HCT116 (cell line): Measurements from ENCODE around the gene DGKE. TPM values are rescaled to one million over a fixed set of nuclear protein-coding genes. Genes with fewer than 3 reads are reported as not detected.

Experiments
- ATAC-seq: fragments of 200-7000 bp; cut with Tn5 transposase; 2 replicates; pipeline ENCODE4 v1.9.1; 2020; ENCODE audit warnings: mild to moderate bottlenecking, moderate library complexity
- BruUV-seq: library from RNA; stranded (reverse); fragments of 400-500 nt; replicated peaks from 2 replicates; lab custom pipeline; 2021; lab: Mats Ljungman, UMichigan
- CTCF ChIA-PET: fragments of 300-600 bp; sonication (Branson Sonifier 250); formaldehyde crosslinking; loops from one replicate; lab custom pipeline; 2021; ENCODE audit warnings: antibody characterized with exemption; lab: Charles Lee
- POLR2A ChIA-PET: fragments of 300-600, 350-600 bp; sonication (Branson Sonifier 250); formaldehyde crosslinking; loops from one replicate; lab custom pipeline; 2021; ENCODE audit warnings: antibody characterized with exemption; lab: Charles Lee
- RAD21 ChIA-PET, 2 experiments: fragments of 300-600 bp; sonication (Branson Sonifier 250); formaldehyde crosslinking; loops; one replicate each; lab custom pipeline; 2023; ENCODE audit warnings: low total read pairs in 2 of 2; ENCODE audit not compliant: uncharacterized antibody in 2 of 2, unreplicated experiment in 2 of 2, low non-redundant PET in 1 of 2; lab: Charles Lee
- DNase-seq: peaks from one replicate; pipeline ENCODE4 v3.0.0-alpha.2; 2010; ENCODE audit warnings: low read depth, low spot score
- H2AFZ ChIP-seq: fragments of 200-600 bp; shearing (Covaris generic), sonication (generic); 2 replicates; pipeline ENCODE4 v1.6.1; 2017; ENCODE audit warnings: low read depth, mixed run types, mixed read lengths, antibody characterized with exemption, low read length; ENCODE audit not compliant: poor library complexity, severe bottlenecking
- H3K27ac ChIP-seq: 2 replicates; pipeline ENCODE4 v1.5.1; 2012; ENCODE audit warnings: low read depth, low read length
- H3K27me3 ChIP-seq: fragments of 200-600 bp; sonication (generic); 2 replicates; pipeline ENCODE4 v1.6.1; 2016; ENCODE audit warnings: mixed run types, low read length, mixed read lengths; ENCODE audit not compliant: insufficient read depth
- H3K36me3 ChIP-seq, 2 experiments: fragments of 200-500 bp in 1 of 2; fragments of 200-600 bp in 1 of 2; sonication (Bioruptor generic) in 1 of 2; sonication (generic) in 1 of 2; 2 replicates each; pipeline versions ENCODE4 v1.5.1 to v1.6.1; 2014 to 2016; ENCODE audit warnings: low read length in 2 of 2, inconsistent platforms in 1 of 2, mixed read lengths in 1 of 2, mixed run types in 1 of 2; ENCODE audit not compliant: insufficient read depth in 2 of 2, control insufficient read depth in 1 of 2
- H3K4me1 ChIP-seq, 2 experiments: fragments of 200-600 bp in 1 of 2; sonication (generic) in 1 of 2; 2 replicates each; pipeline versions ENCODE4 v1.5.1 to v1.6.1; 2012 to 2017; ENCODE audit warnings: low read length in 2 of 2, inconsistent platforms in 1 of 2, mild to moderate bottlenecking in 1 of 2, mixed read lengths in 1 of 2, mixed run types in 1 of 2, moderate library complexity in 1 of 2; ENCODE audit not compliant: insufficient read depth in 2 of 2, control insufficient read depth in 1 of 2
- H3K4me2 ChIP-seq: fragments of 200-600 bp; sonication (generic); 2 replicates; pipeline ENCODE4 v1.6.1; 2017; ENCODE audit warnings: mixed run types, low read length, mixed read lengths
- H3K4me3 ChIP-seq, 2 experiments: fragments of 200-600 bp in 1 of 2; sonication (generic) in 1 of 2; replicated peaks in 1 of 2; 2 replicates each; pipeline ENCODE4 v1.5.1; 2011 to 2016; ENCODE audit warnings: low read length in 2 of 2, control low read depth in 1 of 2, low read depth in 1 of 2, mild to moderate bottlenecking in 1 of 2, mixed read lengths in 1 of 2, mixed run types in 1 of 2
- H3K79me2 ChIP-seq: fragments of 200-600 bp; sonication (generic); 2 replicates; pipeline ENCODE4 v1.6.1; 2017; ENCODE audit warnings: mild to moderate bottlenecking, mixed run types, low read length, moderate library complexity, mixed read lengths; ENCODE audit not compliant: insufficient read depth
- H3K9ac ChIP-seq: fragments of 200-600 bp; sonication (generic); 2 replicates; pipeline ENCODE4 v1.6.1; 2016; ENCODE audit warnings: low read length, mixed read lengths
- H3K9me2 ChIP-seq: fragments of 200-600 bp; sonication (generic), shearing (Covaris generic); 2 replicates; pipeline ENCODE4 v1.6.1; 2017; ENCODE audit warnings: mixed run types, mild to moderate bottlenecking, moderate library complexity; ENCODE audit not compliant: insufficient read depth
- H3K9me3 ChIP-seq, 2 experiments: fragments of 200-500 bp in 1 of 2; fragments of 200-600 bp in 1 of 2; sonication (Bioruptor generic) in 1 of 2; sonication (generic) in 1 of 2; 2 replicates each; pipeline ENCODE4 v1.6.1; 2014 to 2017; ENCODE audit warnings: low read length in 2 of 2, mixed read lengths in 2 of 2, inconsistent platforms in 1 of 2, low read depth in 1 of 2, mild to moderate bottlenecking in 1 of 2, mixed run types in 1 of 2, moderate library complexity in 1 of 2; ENCODE audit not compliant: control insufficient read depth in 1 of 2, insufficient read depth in 1 of 2
- H4K20me1 ChIP-seq: fragments of 200-600 bp; sonication (generic), shearing (Covaris generic); 2 replicates; pipeline ENCODE4 v1.6.1; 2017; ENCODE audit warnings: mixed run types, mild to moderate bottlenecking, moderate library complexity; ENCODE audit not compliant: insufficient read depth
- CBX3 ChIP-seq: IDR thresholded peaks from 2 replicates; pipeline ENCODE4 v1.6.1; 2012; ENCODE audit warnings: low read depth
- CTCF ChIP-seq, 3 experiments: fragments of 200-600 bp in 1 of 3; sonication (generic) in 1 of 3; IDR thresholded peaks in 2 of 3; conservative IDR thresholded peaks in 1 of 3; 2 replicates each; pipeline ENCODE4 v1.5.1; 2012 to 2017; ENCODE audit warnings: low read depth in 2 of 3, low read length in 2 of 3, antibody characterized with exemption in 1 of 3, borderline replicate concordance in 1 of 3, control low read depth in 1 of 3, mild to moderate bottlenecking in 1 of 3, mixed read lengths in 1 of 3, mixed run types in 1 of 3, moderate library complexity in 1 of 3; ENCODE audit not compliant: insufficient read depth in 1 of 3
- EZH2 ChIP-seq: fragments of 200-600 bp; sonication (generic); IDR thresholded peaks from 2 replicates; pipeline ENCODE4 v1.6.1; 2017; ENCODE audit warnings: antibody characterized with exemption, mixed run types
- FOSL1 ChIP-seq: IDR thresholded peaks from 2 replicates; pipeline ENCODE4 v1.6.1; 2012; ENCODE audit warnings: low read depth
- JUND ChIP-seq: IDR thresholded peaks from 2 replicates; pipeline ENCODE4 v1.6.1; 2012
- MAX ChIP-seq: IDR thresholded peaks from 2 replicates; pipeline ENCODE4 v1.6.1; 2012
- POLR2AphosphoS5 ChIP-seq: IDR thresholded peaks from 2 replicates; pipeline ENCODE4 v1.6.1; 2011; ENCODE audit warnings: mild to moderate bottlenecking, low read depth, low read length, moderate library complexity
- RAD21 ChIP-seq: IDR thresholded peaks from 2 replicates; pipeline ENCODE4 v1.6.1; 2012; ENCODE audit warnings: low read depth, mild to moderate bottlenecking
- SIN3A ChIP-seq: IDR thresholded peaks from 2 replicates; pipeline ENCODE4 v1.6.1; 2012; ENCODE audit warnings: low read depth
- ZFX ChIP-seq: fragments of 450-650 bp; IDR thresholded peaks from 2 replicates; pipeline ENCODE4 v1.6.1; 2017
- intact Hi-C: fragments of 100-400 bp; cut with micrococcal nuclease; formaldehyde crosslinking; loops from 2 replicates; pipeline ENCODE4 v1.10.0; 2022
- total RNA-seq: library from RNA; stranded (reverse); gene quantifications from one replicate; pipeline ENCODE4 v1.2.1, GENCODE V29; 2021; ENCODE audit not compliant: unreplicated experiment
- TF ChIP-seq, protein P1 (sequence below): IDR thresholded peaks from 2 replicates; pipeline ENCODE4 v1.6.1; 2011; ENCODE audit warnings: mild to moderate bottlenecking, low read length, moderate library complexity; ENCODE audit not compliant: insufficient replicate concordance; ENCODE audit errors: extremely low read depth

The DGKE gene
- total RNA-seq, 1 experiment from 2014 or later, result 5.2 TPM

DNA sequence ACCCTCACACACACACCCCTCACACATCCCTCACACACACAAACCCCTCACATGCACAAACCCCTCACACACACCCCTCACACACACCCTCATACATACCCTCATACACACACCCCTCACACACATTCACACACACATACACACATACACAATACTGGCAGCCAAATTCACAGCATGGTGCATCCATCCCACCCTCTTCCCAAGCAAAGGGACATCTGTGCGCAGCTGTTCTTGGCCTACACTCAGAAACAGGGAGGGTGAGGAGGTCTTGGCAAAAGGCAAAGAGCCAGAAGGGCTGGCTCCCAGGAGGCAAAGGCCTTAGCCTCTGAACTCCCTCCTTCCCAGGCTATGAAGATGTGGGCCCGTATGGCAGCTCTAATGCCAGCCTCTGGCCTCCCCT lies 23.6 kb upstream of the DGKE start:
- intact Hi-C loops, result no loop called here
- DNase-seq (no peak), ATAC-seq (no peak)
- no peak overlapping the region for H2AFZ ChIP-seq
- ChIA-PET RAD21 (no interaction called here), CTCF (interaction anchor here (0.7 kb wide), 1 partner anchor 10 kb away, joined by 3 read pairs; no protein-coding TSS in a partner anchor), POLR2A (no interaction called here)
- no peaks in the 10 kb centered on the region for H3K79me2 ChIP-seq
- no peaks in the 10 kb centered on the region for H3K9me2 ChIP-seq
- no peak overlapping the region for H3K27ac ChIP-seq
- H3K9me3 ChIP-seq, result no peaks in the 10 kb centered on the region
- H3K27me3 ChIP-seq, result peaks cover 6% of the 10 kb centered on the region; the same call in 1 of the 2 replicates
- no peak overlapping the region for H3K9ac ChIP-seq
- H3K36me3 ChIP-seq, result no peaks in the 10 kb centered on the region
- H3K4me1 ChIP-seq, result no peaks in the 10 kb centered on the region
- BruUV-seq, result no TSS peak
- H3K4me2 ChIP-seq, result no peak overlapping the region
- H3K4me3 ChIP-seq, result no peak overlapping the region
- no peaks in the 10 kb centered on the region for H4K20me1 ChIP-seq
- TF ChIP-seq, protein P1, sequence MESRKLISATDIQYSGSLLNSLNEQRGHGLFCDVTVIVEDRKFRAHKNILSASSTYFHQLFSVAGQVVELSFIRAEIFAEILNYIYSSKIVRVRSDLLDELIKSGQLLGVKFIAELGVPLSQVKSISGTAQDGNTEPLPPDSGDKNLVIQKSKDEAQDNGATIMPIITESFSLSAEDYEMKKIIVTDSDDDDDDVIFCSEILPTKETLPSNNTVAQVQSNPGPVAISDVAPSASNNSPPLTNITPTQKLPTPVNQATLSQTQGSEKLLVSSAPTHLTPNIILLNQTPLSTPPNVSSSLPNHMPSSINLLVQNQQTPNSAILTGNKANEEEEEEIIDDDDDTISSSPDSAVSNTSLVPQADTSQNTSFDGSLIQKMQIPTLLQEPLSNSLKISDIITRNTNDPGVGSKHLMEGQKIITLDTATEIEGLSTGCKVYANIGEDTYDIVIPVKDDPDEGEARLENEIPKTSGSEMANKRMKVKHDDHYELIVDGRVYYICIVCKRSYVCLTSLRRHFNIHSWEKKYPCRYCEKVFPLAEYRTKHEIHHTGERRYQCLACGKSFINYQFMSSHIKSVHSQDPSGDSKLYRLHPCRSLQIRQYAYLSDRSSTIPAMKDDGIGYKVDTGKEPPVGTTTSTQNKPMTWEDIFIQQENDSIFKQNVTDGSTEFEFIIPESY, result no peak
- TF ChIP-seq CTCF (IDR thresholded peaks at IDR 0.05 in 2 of 3, conservative IDR thresholded peaks at IDR 0.05 in 1 of 3; ENCODE audit: borderline replicate concordance in 1 of 3, insufficient read depth in 1 of 3, low read depth in 2 of 3, low read length in 2 of 3), result no peak
- TF ChIP-seq CBX3, result no peak
- TF ChIP-seq FOSL1, result no peak
- TF ChIP-seq JUND, result no peak
- TF ChIP-seq EZH2, result no peak
- no peak for TF ChIP-seq POLR2AphosphoS5
- TF ChIP-seq ZFX, result no peak
- no peak for TF ChIP-seq MAX
- TF ChIP-seq SIN3A, result no peak
- TF ChIP-seq RAD21, result no peak
- TF ChIP-seq, all 23 proteins: peak for 0
